Gastrocnemius medialis (tissue), 4 donors: ENCODE measurements around the gene HIF1A. TPM values are rescaled to one million over a fixed set of nuclear protein-coding genes. Genes with fewer than 3 reads are reported as not detected.

Experiments used
- ATAC-seq, 2 donors: fragments of 150-250 bp; one replicate each; pipeline ENCODE4 v1.9.1; 2016
- DNase-seq, 2 donors: peaks; one replicate each; pipeline ENCODE4 v3.0.0-alpha.2; 2019
- H3K27ac ChIP-seq, 4 donors: fragments of 200-600 bp; sonication (generic); 1 replicate in 1 of 4; 2 replicates in 3 of 4; pipeline ENCODE4 v1.5.1; 2016 to 2018; ENCODE audit warnings: mild to moderate bottlenecking in 2 of 4, moderate library complexity in 1 of 4
- H3K27me3 ChIP-seq, 3 donors: fragments of 200-600 bp; sonication (generic) in 2 of 3; 1 replicate in 1 of 3; 2 replicates in 2 of 3; pipeline versions ENCODE4 v1.5.1 to v1.6.0; 2016 to 2019; ENCODE audit warnings: mild to moderate bottlenecking in 1 of 3, moderate library complexity in 1 of 3
- H3K36me3 ChIP-seq, 2 donors: fragments of 200-600 bp; sonication (generic) in 1 of 2; one replicate each; pipeline ENCODE4 v1.5.1; 2017 to 2018
- H3K4me1 ChIP-seq, 2 donors: fragments of 200-600 bp; sonication (generic) in 1 of 2; one replicate each; pipeline ENCODE4 v1.5.1; 2016 to 2017; ENCODE audit warnings: mild to moderate bottlenecking in 2 of 2
- H3K4me3 ChIP-seq, 4 donors: fragments of 200-600 bp; sonication (generic) in 3 of 4; 1 replicate in 1 of 4; 2 replicates in 3 of 4; pipeline ENCODE4 v1.5.1; 2016 to 2019; ENCODE audit warnings: mild to moderate bottlenecking in 2 of 4
- H3K9me3 ChIP-seq, 3 donors: fragments of 200-600 bp; sonication (generic) in 2 of 3; 1 replicate in 1 of 3; 2 replicates in 2 of 3; pipeline ENCODE4 v1.5.1; 2016 to 2019
- CTCF ChIP-seq, 5 experiments: fragments of 450-650 bp in 3 of 5; fragments of 200-600 bp in 2 of 5; sonication (generic) in 2 of 5; IDR thresholded peaks in 4 of 5; conservative IDR thresholded peaks in 1 of 5; 1 replicate in 4 of 5; 2 replicates in 1 of 5; pipeline ENCODE4 v1.5.1; 2016 to 2019; ENCODE audit warnings: antibody characterized with exemption in 5 of 5, mild to moderate bottlenecking in 3 of 5, moderate library complexity in 3 of 5
- POLR2A ChIP-seq, 2 donors: fragments of 450-650 bp; IDR thresholded peaks; one replicate each; pipeline ENCODE4 v1.6.1; 2017; ENCODE audit warnings: antibody characterized with exemption in 2 of 2, mild to moderate bottlenecking in 2 of 2, moderate library complexity in 2 of 2
- in situ Hi-C, 4 donors: fragments of 200-750 bp; cut with MboI; loops; one replicate each; pipeline versions ENCODE4 v1.15.0 to v1.8.0; 2017; ENCODE audit warnings: low sequenced_read_pairs in 4 of 4
- intact Hi-C: fragments of 100-400 bp; cut with DNase I; formaldehyde crosslinking; loops from one replicate; pipeline ENCODE4 v1.15.1; 2023; ENCODE audit warnings: low total_unique reads
- total RNA-seq, 4 donors: library from RNA; depleted of rRNA; stranded (reverse); fragments of >200 nt; gene quantifications; one replicate each; pipeline versions ENCODE4 v1.1.0 to v1.2.3, GENCODE V29; 2016

The HIF1A gene
- total RNA-seq, 4 donors from 2014 or later, result 18.2 to 30.7 (median 23.6) TPM

DNA sequence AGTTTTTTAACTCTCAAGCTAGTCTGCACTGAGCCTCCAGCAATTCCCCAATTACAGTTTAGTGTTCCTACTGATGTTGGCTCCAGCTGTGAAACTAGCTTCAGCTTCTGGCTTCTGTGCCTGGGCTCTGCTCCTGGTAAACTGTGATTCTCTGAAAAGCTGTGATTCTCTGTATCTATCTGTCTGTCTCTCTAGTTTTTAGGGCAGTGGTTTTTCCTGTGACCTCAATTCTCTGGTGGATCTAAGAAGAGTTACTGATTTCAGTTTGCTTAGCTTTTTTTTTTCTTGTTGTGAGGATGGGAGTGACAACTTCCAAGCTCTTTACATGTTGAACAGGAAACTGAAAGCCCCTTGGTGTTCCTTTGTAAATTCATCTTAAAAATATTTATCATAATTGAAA is 3.8 kb upstream of the HIF1A start:
- Histone ChIP-seq H3K27ac (peak overlapping the region; percentile 16 to 61 (median 56)), H3K27me3 (no peaks in the 10 kb centered on the region), H3K9me3 (no peaks in the 10 kb centered on the region), H3K4me1 (peaks cover under 1 to 7% of the 10 kb centered on the region in 2 donors), H3K4me3 (no peak overlapping the region), H3K36me3 (no peaks in the 10 kb centered on the region)
- TF ChIP-seq CTCF (IDR thresholded peaks at IDR 0.05 in 4 of 5, conservative IDR thresholded peaks at IDR 0.05 in 1 of 5) (no peak), POLR2A (IDR thresholded peaks at IDR 0.05) (no peak)
- in situ Hi-C loops (loop anchor here in 1 of 4 donors (10.0 kb wide), 1 partner anchor 63 kb away; no protein-coding TSS in a partner anchor), intact Hi-C loops (loop anchor here (10.0 kb wide), 1 partner anchor 127 kb away; no protein-coding TSS in a partner anchor)
- ATAC-seq (no peak), DNase-seq (no peak)

- Histone ChIP-seq H3K4me3 (no peak overlapping the region), H3K27ac (peak overlapping the region in 1 of 4 donors; percentile 97), H3K36me3 (no peaks in the 10 kb centered on the region), H3K27me3 (no peaks in the 10 kb centered on the region), H3K9me3 (no peaks in the 10 kb centered on the region), H3K4me1 (peaks cover 18 to 25% of the 10 kb centered on the region in 2 donors)
- ATAC-seq, result no peak
- intact Hi-C loops (loop anchor here (2.0 to 10.0 kb wide), 2 partner anchors 55 to 129 kb away; no protein-coding TSS in a partner anchor), in situ Hi-C loops (loop anchor here in 1 of 4 donors (10.0 kb wide), 1 partner anchor 61 kb away; no protein-coding TSS in a partner anchor)
- no peak for TF ChIP-seq POLR2A (IDR thresholded peaks at IDR 0.05)
- TF ChIP-seq CTCF (IDR thresholded peaks at IDR 0.05 in 4 of 5, conservative IDR thresholded peaks at IDR 0.05 in 1 of 5), result no peak
- no peak for DNase-seq
Measured at GRCh38 chr14:61694039-61694438, 1.3 kb upstream of the HIF1A start.

DNA sequence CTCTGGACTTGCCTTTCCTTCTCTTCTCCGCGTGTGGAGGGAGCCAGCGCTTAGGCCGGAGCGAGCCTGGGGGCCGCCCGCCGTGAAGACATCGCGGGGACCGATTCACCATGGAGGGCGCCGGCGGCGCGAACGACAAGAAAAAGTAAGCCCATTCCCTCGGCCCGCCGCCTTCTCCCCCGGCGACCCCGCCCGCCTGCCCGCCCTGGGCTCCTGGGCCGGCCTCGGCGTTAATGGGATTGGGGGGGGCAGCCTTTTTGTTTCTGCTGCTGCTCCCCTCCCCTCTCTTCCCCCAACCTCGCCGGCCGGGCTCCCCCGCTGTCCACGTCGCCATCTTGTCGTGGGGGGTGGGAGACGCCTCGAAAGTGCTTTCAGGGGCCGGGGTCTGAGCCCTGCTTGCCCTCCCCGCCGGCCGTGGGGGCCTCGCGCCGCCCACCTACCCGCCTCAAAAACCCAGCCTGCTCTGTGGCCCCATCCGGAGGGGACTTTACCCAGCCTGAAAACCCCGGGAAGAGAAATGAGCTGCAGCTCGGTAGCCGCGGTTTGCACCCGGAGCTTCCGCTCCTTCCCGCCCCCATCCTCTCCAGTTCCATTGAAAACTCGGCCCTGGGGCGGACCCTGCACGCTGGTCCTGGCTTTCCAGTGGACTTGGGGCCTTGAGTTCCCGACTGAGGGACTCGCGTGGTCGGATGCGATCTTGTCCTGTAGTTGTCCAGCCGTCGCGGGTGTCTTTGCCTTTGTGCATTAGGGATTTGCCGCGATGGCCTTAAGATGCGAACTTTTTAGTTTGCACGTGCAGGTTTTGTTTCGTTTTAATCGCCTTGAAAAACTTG is 598 bp downstream of the HIF1A start:
- ATAC-seq (peak; percentile 33 to 34), DNase-seq (peak; percentile 23 to 25)
- H3K27me3 ChIP-seq, result no peaks in the 10 kb centered on the region
- peaks cover 26% of the 10 kb centered on the region in 2 donors for H3K4me1 ChIP-seq
- intact Hi-C loops, result loop anchor here (1.0 to 10.0 kb wide), 4 partner anchors 53 to 1444 kb away; partner anchors contain the start of gene SNAPC1
- no peaks in the 10 kb centered on the region for H3K36me3 ChIP-seq
- in situ Hi-C loops, result loop anchor here in 1 of 4 donors (10.0 kb wide), 1 partner anchor 59 kb away; no protein-coding TSS in a partner anchor
- TF ChIP-seq CTCF (IDR thresholded peaks at IDR 0.05 in 4 of 5, conservative IDR thresholded peaks at IDR 0.05 in 1 of 5), result no peak
- TF ChIP-seq POLR2A (IDR thresholded peaks at IDR 0.05), result no peak
- no peaks in the 10 kb centered on the region for H3K9me3 ChIP-seq
- H3K27ac ChIP-seq, result peak overlapping the region; percentile 92 to 98 (median 96)
- H3K4me3 ChIP-seq, result peak overlapping the region; percentile 78 to 98 (median 94)

DNA sequence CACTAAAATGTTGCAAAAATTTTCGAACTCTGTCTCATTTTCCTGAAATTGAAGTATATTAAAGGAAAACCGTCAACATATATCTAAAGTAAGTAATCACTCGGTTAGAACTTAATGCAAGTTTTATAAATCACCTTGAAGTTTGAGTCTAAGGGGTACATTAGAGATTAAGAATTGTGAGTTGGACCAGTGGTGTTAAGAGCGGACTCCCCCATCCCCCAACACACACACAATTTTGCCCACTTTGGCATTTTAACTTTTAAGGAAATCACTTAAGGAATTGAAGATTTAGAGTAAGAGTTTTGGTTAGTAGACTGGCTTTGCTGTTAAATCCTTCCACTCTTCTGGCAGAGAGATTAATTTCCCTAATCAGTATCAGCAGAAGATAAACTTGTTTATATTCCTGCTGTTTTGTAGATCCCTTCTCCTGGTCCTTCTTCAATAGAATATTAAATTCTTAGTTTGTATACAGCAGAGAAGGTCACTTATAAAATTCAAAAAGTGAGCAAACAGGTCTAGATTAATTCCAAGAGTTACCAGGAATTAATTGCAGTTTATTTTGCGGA is 1.5 kb downstream of the HIF1A start:
- intact Hi-C loops (loop anchor here (5.0 to 10.0 kb wide), 2 partner anchors 132 to 1445 kb away; no protein-coding TSS in a partner anchor), in situ Hi-C loops (loop anchor here in 1 of 4 donors (10.0 kb wide), 1 partner anchor 58 kb away; no protein-coding TSS in a partner anchor)
- no peaks in the 10 kb centered on the region for H3K27me3 ChIP-seq
- H3K4me1 ChIP-seq, result peaks cover 26% of the 10 kb centered on the region in 2 donors
- peak overlapping the region; percentile 78 to 98 (median 94) for H3K4me3 ChIP-seq
- H3K9me3 ChIP-seq, result no peaks in the 10 kb centered on the region
- H3K36me3 ChIP-seq, result no peaks in the 10 kb centered on the region
- peak overlapping the region in 3 of 4 donors; percentile 92 to 98 (median 97) for H3K27ac ChIP-seq
- DNase-seq (no peak), ATAC-seq (no peak)
- TF ChIP-seq POLR2A (IDR thresholded peaks at IDR 0.05), result no peak
- TF ChIP-seq CTCF (IDR thresholded peaks at IDR 0.05 in 4 of 5, conservative IDR thresholded peaks at IDR 0.05 in 1 of 5), result no peak
